HG02885 (cell line): ENCODE results near the gene ACSF3.
"Not testable (repeated sequence)": the region's sequence is repeated elsewhere in the genome, so short reads cannot be mapped to it uniquely, and the experiment has no call there.

Experiments
- ATAC-seq: cut with Tn5 transposase; IDR thresholded peaks from one replicate; pipeline ENCODE4 v1.9.1; 2021; ENCODE audit warnings: mild to moderate bottlenecking; ENCODE audit not compliant: unreplicated experiment, poor library complexity

The ACSF3 gene

GRCh38 chr16:89090669-89091426 is 2.8 kb upstream of the ACSF3 start:
- ATAC-seq, result no peak

DNA sequence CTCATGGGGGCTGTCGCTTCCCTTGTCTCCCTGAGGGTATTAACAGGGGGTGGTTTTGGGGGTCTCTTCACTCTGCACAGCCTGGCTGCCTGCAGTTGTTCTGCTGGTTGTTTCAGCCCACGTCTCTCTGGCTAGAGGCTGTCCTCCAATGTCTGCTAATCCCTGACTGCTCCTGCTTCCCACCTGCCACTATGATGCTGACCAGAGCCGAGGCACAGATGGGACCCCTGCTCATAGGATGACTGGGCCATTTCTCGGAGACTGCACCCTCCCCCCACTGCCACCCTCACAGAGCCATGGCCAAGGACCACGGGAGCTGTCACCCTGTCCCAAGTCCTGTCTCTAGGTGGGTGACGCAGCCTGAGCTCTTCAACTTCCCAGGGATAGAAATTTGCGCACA is 1.6 kb upstream of the ACSF3 start:
- ATAC-seq, result no peak

DNA sequence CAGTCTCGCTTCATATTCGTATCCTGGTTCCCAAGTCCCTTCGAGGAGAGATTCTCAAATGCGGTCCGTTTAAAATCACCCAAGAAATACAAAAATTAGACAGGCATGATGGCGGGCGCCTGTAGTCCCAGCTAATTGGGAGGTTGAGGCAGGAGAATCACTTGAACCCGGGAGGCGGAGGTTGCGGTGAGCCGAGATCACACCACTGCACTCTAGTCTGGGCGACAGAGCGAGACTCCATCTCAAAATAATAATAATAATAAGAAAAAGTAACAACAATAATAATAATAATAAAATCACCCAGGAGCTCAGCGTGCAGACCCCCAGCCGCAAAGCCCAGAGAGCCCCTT is 425 bp upstream of the ACSF3 start:
- not testable (repeated sequence) for ATAC-seq

- no peak for ATAC-seq
Observed at GRCh38 chr16:89094252-89094879, 714 bp downstream of the ACSF3 start.

GRCh38 chr16:89094880-89095258 is 1.2 kb downstream of the ACSF3 start:
- no peak for ATAC-seq

DNA sequence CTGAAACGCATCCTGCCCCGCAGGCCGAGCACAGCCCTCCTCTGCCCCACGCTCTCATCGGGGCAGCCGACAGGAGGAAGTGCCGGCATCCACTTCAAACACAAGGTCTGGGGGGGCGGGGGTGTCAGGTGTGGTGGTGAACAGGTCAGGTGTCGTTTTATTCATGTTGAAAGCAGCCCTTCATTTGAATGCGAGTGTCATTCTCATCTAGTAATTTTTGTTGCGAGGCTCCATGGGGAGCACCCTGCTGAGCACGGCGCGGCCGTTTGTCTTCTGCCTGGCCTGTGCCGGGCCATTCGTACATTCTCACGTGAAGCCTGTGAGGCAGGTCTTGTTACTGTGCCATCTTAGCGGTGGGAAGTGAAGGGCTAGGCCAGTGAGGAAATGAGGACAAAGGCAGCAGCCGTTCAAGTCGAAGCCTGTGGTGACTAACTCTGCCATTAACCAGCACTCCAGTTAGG is 1.9 kb downstream of the ACSF3 start:
- no peak for ATAC-seq

DNA sequence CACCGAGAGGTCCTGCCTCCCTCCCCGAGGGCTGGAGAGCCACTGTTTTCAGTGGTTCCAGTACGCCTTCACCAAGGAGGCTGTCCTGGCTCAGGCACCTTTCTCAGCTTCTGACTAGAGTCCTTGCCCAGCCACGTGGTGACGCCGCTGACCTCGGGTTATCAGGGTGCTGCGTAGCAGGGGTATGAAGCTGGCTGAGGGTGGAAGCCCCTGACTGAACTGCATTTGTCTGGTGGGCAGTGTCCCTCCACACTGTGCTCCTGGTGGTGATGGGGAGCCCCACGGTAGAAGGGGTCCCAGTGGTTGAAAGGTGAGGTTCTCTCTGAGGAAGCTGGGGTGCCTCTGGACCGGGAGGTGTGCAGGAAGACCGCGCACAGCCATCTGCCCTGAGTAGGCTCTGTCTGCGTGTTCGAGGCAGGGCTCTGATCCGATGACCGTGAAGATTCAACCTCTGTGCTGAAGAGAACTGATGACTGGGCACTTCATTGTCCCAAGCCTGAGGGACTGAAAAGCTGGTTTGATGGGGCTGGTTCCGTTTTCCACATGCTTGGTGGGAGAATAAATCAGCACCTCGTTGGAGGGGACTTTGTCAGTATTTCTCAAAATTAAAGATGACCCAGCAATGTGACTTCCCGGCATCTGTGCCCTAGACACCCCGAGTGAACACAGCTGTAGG is 2.5 kb downstream of the ACSF3 start:
- no peak for ATAC-seq

- no peak for ATAC-seq
Observed at GRCh38 chr16:89096768-89097391, 3.2 kb downstream of the ACSF3 start.

DNA sequence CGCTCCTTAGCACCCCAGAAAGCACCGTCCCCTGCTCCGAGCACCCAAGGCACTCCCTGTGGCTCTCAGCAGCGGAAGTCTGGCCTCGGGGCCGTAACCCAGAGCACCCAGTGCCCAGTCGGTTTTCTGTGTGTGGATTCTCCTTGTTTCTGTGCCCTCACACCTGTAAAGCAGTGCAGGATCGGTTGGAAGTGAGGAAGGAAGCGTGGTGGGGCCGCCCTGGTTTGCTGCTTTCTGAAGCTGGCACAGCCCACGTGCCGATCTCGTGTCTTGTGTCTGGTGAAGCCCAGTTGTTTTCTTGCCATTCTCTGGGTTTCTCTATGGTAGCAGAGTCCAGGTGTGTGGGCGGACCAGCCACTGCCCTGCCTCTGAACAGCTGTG is 3.7 kb downstream of the ACSF3 start:
- no peak for ATAC-seq

GRCh38 chr16:89098767-89099430 is 5.2 kb downstream of the ACSF3 start:
- no peak for ATAC-seq

- no peak for ATAC-seq
Observed at GRCh38 chr16:89099905-89100304, 6.3 kb downstream of the ACSF3 start.

DNA sequence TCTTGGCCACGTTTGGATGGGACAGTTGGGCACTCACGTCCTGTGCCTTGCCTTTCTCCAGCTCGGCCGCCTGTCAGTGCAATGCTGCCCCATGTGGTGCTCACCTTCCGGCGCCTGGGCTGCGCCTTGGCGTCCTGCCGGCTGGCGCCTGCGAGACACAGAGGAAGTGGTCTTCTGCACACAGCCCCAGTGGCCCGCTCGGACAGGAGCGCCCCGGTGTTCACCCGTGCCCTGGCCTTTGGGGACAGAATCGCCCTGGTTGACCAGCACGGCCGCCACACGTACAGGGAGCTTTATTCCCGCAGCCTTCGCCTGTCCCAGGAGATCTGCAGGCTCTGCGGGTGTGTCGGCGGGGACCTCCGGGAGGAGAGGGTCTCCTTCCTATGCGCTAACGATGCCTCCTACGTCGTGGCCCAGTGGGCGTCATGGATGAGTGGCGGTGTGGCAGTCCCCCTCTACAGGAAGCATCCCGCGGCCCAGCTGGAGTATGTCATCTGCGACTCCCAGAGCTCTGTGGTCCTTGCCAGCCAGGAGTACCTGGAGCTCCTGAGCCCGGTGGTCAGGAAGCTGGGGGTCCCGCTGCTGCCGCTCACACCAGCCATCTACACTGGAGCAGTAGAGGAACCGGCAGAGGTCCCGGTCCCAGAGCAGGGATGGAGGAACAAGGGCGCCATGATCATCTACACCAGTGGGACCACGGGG is 7.1 kb downstream of the ACSF3 start:
- no peak for ATAC-seq

- ATAC-seq, result no peak
Observed at GRCh38 chr16:89101303-89102040, 7.8 kb downstream of the ACSF3 start.

GRCh38 chr16:89102041-89102471 is 8.4 kb downstream of the ACSF3 start:
- no peak for ATAC-seq

DNA sequence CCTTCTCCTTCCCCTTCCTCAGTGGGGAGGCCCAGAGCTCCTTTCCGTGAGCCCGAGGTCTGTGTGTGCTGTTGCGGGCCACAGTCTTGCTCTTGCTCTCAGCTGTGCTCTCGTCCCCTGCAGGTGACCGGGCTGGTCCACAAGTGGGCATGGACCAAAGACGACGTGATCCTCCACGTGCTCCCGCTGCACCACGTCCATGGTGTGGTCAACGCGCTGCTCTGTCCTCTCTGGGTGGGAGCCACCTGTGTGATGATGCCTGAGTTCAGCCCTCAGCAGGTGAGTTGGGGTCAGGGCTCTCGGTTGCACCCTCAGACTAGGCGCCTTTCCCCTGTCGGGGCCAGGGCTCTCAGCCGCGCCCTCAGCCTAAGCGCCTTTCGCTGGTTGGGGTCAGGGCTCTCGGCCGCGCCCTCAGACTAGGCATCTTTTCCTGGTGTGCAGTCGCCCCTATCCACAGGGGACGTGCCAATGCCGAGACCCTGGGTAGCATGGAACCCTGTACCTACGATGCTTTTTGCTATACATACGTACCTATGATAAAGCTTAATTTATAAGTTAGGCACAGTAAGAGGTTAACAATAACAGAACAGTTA is 8.9 kb downstream of the ACSF3 start:
- ATAC-seq, result no peak

- no peak for ATAC-seq
Observed at GRCh38 chr16:89103156-89103555, 9.5 kb downstream of the ACSF3 start.

DNA sequence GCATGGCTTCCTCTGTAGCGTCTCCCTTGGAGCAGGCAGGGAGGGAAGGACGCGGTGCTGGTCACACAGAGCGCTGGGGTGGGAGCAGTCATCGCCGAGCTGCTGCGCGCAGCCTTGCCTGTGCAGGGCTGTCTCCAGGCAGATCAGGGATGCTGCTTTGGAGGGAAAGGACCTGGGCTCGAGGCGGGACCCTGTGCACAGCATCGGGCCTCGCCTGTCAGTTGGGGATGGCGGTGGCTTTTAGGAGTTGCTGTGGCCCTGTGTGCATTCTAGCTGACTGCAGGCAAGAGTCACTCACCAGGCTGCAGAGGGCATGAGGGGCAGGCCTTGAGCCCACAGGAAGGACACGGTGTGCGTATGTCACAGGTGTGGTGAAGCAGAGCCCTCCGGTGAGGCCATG is 10.1 kb downstream of the ACSF3 start:
- no peak for ATAC-seq

GRCh38 chr16:89104303-89104702 is 10.7 kb downstream of the ACSF3 start:
- no peak for ATAC-seq
